Dermis microvascular lymphatic vessel endothelial cell (primary cell): ENCODE data around the gene TPM2. TPM values are rescaled to one million over a fixed set of nuclear protein-coding genes. Genes with fewer than 3 reads are reported as not detected.

ENCODE experiments used
- DNase-seq, 2 donors: peaks; one replicate each; pipeline versions ENCODE4 v3.0.0 to v3.0.0-alpha.2; 2010; ENCODE audit warnings: low read depth in 2 of 2
- total RNA-seq: library from RNA; depleted of rRNA; stranded (reverse); fragments of >200 nt; gene quantifications from 2 replicates; pipeline ENCODE4 v1.2.1, GENCODE V29; 2014

Gene TPM2
- 4.4 and 6.2 TPM in 2 replicates for total RNA-seq

DNA sequence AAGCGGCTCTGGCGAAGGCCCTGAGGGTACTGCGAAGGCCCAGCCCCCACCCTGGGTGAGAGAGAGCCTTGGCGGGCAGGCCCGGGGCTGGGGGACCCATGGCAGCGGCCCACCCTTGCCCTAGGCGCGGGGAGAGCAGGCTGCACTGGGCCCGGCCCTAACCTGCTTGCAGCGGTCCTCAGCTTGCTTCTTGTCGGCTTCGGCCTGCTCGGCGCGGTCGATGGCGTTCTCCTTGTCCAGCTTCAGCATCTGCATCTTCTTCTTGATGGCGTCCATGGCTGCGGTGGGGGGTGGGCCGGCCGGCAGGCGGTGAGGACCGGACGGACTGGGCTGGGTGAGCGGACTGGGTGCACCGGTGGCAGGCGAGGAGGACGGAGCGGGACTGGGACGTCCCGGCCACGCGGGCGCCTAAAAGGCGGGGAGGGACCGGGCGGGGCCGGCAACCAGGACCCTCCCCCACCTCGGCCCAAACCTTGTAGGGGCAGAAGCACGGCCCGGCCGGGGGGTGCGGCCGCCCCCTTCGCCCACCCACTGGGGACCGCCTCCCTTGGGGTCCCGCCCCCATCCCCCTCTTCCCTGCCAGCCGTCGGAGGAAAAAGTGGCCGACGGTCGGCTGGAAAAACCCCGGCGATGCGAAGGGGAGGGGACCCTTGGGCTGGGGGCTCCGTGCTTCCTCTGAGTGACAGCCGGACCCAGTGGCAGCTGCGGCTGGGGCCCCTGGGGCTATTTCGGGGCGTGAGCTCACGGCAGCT is at the start of gene TPM2:
Gene TPM2, minus strand, starts transcription at position 384 of the 752 bp plus-strand sequence. Its CDS starts 108 bp downstream, at position 276.
- peak in 1 of 2 donors; percentile 17 for DNase-seq

- DNase-seq: no peak
Observed at GRCh38 chr9:35738924-35739323, 49.2 kb upstream of the TPM2 start.

GRCh38 chr9:35738186-35738585 is 48.5 kb upstream of the TPM2 start:
- DNase-seq: no peak

DNA sequence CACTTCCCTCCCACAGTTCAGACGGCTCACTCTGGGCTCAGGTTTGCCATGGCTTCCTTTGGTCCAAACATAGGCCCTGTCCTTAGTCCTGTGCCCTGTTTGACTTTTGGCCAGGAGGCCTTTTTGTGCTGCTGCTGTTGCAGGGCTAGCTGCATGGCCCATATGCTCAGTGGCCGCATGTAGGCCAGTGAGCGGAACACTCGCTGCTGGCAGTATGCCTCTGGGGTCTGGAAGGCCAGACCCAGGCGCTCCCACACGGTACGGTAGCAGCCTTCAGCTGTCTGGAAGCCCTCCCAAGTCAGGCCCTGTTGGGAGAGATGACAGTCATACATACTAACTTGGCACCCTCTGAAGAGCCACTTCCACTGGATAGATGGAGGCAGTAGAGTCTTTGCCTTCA is 47.4 kb upstream of the TPM2 start:
- no peak for DNase-seq

GRCh38 chr9:35736201-35736633 is 46.5 kb upstream of the TPM2 start:
- peak in 1 of 2 donors; percentile 84 for DNase-seq

- DNase-seq: no peak
Observed at GRCh38 chr9:35734096-35734495, 44.4 kb upstream of the TPM2 start.

DNA sequence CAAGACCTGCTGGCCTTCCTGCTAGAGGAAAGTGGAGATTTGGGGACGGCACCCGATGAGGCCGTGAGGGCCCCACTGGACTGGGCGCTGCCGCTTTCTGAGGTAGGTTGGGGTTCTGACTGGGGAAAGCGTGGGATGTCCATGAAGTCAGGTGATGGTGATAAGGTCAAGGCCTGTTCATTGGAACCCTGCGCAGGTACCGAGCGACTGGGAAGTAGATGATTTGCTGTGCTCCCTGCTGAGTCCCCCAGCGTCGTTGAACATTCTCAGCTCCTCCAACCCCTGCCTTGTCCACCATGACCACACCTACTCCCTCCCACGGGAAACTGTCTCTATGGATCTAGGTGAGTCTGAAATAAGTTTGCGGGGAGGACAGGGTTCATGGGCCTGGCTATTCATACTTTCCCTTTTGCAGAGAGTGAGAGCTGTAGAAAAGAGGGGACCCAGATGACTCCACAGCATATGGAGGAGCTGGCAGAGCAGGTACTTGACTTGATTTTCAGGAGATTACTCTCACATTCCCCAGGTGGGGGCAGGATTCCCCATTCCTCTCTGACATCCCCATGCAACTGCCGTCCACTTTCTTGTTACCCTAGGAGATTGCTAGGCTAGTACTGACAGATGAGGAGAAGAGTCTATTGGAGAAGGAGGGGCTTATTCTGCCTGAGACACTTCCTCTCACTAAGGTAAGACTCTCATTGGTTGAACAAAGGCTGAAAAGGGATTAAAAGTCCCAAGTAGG is 43.2 kb upstream of the TPM2 start:
- peak in 1 of 2 donors; percentile 74 for DNase-seq

- DNase-seq: peak; percentile 96 to 99
Observed at GRCh38 chr9:35732185-35732799, 42.6 kb upstream of the TPM2 start, which contains the start of the genes CREB3 and TLN1. CREB3 (plus strand) TSS chr9:35732666; CDS start chr9:35732773, 107 bp downstream. TLN1 (minus strand) TSS chr9:35732195; CDS start chr9:35725694, 6,501 bp downstream.

DNA sequence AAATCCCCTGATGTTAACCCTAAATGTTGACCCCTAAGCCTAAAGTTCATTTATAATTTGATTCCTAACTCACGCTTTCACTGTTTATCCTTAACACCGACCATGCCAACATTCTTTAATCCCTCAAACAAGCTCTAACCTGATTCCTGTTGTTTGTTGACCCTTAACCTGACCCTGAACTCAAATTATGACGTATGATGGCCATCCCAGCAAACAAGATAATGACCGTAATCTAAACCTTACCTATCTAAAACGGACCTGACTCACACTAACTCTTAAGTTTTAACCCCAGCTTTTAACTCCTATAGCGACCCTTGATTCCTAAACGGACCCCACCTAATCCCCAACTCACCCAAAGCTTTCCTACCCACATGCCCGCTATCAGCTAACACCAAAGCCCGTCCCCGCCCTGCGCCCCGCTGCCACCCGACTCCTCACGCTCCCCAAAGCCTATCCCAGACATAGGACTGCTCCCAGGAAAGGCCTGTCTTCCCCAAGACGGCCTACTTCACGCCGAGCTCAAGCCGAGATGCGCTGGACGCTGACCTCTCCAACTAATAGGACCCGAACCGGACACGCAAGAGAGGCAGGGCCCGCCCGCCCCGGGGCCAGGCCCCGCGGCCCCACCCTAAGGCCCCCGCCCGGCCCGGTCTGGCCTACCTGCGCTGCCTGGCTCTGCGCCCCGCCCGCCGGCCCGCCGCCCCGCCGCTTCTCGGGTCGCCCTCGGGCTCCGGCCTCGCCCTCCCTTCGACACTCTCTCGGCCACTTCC is 41.9 kb upstream of the TPM2 start:
- peak; percentile 27 to 56 for DNase-seq

- DNase-seq: no peak
Observed at GRCh38 chr9:35730486-35730854, 40.7 kb upstream of the TPM2 start.

GRCh38 chr9:35729700-35730485 is 40.2 kb upstream of the TPM2 start:
- DNase-seq: peak in 1 of 2 donors; percentile 60

DNA sequence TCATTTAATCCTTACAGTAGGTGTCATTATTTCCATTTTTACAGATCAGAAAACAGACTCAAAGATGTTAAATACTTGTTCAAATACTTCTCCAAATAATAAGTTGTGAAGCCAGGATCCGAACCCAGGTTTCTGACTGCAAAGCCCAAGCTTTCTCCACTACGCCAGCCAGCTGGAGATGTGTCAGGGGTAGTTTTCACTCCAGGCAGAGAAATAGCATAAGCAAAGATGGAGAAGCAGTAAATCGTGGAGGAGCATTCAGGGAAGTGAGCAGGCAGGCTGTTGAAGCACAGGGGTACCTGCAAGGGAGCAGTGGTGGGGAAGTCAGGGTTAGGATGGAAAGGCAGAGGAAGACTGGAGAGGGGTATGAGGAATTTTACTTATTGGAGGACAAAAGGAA is 39.4 kb upstream of the TPM2 start:
- no peak for DNase-seq

GRCh38 chr9:35728041-35728971 is 38.6 kb upstream of the TPM2 start:
- DNase-seq: peak in 1 of 2 donors; percentile 52

DNA sequence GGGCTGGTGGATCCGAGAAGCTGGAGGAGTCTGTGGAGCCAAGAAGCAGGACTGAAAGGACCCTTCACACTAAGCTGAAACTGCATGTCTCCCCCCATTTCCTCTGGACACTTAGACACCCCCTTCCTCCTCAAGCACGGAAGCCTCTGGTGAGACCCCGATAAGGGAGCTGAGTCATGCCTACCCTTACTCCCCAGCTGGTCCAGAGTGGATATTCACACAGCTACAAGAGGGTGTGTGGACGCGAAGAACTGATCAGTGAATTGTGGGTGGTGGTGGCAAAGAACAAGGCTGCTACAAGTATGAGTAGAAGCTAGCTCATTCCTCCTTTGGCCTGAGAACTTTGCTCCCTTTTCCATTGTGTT is 37.9 kb upstream of the TPM2 start:
- peak in 1 of 2 donors; percentile 42 for DNase-seq

GRCh38 chr9:35726931-35727330 is 37.2 kb upstream of the TPM2 start:
- peak in 1 of 2 donors; percentile 57 for DNase-seq

- DNase-seq: no peak
Observed at GRCh38 chr9:35725362-35725761, 35.6 kb upstream of the TPM2 start.

DNA sequence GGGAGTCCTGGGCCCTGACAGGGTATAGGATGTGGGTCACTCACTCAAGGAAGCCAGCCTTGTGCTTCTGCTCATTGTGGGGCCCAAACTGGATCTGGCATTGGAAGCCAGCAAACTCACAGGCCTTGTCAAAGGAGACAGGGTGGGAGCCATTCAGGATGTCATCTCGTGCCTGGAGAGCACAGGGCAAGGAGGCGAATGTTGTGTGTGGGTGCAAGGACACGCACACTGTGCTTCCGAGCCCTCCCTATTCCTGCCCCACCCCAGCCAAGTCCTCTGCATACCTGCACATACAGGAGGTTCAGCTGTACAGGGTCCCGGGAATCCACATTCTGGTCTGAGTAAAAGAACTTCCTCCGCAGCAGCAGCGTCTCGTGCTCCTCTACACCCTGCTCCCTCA is 34.2 kb upstream of the TPM2 start:
- no peak for DNase-seq

DNA sequence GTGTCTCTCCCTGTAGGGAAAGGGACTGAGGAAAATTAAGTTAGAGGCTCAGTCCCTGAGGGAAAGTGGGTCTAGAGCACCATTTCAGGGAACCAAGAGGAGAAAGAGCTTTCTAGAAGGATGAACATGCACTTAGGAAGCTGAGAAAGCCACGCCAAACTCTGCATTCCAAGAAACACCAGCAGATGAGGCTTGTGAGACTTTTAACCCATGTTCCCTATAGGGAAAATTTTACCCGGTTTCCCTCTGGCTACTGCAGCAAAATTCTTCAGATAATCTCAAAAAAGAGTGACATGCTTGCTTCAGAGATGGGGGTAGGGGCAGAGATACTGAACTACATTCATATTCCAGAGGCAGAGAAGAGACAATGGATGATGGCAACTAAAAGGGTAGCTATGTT is 33.7 kb upstream of the TPM2 start:
- no peak for DNase-seq

GRCh38 chr9:35719546-35719945 is 29.8 kb upstream of the TPM2 start:
- no peak for DNase-seq
